GM19395 (cell line): ENCODE data around the gene PCYT1A.
"Not testable (repeated sequence)": the region's sequence is repeated elsewhere in the genome, so short reads cannot be mapped to it uniquely, and the experiment has no call there.

Experiments
- ATAC-seq: cut with Tn5 transposase; IDR thresholded peaks from one replicate; pipeline ENCODE4 v1.9.1; 2021; ENCODE audit warnings: mild to moderate bottlenecking, moderate library complexity; ENCODE audit not compliant: unreplicated experiment

The PCYT1A gene

GRCh38 chr3:196194542-196194915, 93.0 kb downstream of the PCYT1A start:
- ATAC-seq = no peak

DNA sequence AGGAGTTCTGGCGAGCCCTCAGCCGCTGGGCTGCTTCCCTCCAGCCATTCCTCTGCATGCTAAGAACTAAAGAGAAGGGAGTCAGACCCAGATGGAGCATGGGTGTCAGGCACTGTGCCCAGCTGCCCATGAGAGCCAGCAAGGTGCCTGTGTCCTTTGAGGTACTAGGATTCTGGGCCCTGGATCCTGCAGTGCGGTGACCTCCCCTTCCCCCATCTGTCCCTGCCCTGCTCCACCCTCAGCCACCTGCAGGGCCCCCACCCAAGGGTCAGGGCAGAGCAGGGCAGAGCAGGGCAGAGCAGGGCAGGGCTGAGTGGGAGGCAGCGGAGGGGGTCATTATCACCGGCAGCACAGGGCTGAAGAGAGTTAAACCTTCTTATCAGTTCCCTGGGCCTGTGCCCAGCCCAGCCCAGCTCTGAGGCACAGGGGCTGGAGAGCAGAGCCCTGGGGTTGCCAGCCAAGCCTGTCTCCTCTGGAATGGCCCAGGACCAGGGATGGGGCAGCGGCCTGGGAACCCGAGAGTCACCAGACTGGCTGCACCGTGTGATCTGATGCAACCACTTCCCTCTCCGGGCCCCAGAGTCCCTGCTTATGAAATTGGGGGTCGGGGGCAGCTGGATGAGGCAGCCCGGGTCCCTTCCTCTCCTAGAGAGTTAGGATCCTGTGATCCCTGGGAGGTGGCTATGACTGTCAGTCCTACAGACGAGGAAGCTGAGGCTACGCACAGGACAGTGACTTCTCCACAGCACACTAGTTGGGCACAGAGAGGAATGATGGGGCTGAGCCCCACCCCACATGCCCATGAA, 93.6 kb downstream of the PCYT1A start:
- ATAC-seq = no peak

DNA sequence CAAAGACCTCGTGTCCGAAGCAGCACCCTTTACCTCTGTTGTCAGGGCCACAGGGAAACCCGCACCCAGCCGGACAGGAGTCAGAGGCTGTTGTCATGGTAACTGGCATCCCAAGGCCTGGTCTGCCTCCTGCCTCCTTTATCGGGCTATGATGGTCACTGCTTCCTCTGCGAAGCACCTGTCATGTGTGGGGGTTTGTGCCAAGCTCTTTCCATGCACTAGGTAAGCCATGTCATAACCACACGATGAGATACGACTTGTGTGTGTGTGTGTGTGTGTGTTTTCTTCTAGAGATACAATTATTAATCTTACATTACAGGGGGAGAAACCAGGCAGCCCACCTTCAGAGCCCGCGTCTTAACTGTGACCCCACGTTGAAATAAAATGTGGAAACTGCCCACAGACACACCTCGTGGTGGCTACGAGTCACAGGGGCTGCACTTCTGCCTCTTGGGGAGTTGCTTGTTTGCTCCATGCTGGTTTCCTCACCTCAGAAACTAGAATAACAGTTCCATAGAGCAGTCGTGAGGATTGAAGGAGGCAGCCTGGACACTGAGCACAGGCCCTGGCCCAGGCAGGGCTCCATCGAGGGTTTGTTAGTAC, 94.3 kb downstream of the PCYT1A start:
- ATAC-seq = no peak

DNA sequence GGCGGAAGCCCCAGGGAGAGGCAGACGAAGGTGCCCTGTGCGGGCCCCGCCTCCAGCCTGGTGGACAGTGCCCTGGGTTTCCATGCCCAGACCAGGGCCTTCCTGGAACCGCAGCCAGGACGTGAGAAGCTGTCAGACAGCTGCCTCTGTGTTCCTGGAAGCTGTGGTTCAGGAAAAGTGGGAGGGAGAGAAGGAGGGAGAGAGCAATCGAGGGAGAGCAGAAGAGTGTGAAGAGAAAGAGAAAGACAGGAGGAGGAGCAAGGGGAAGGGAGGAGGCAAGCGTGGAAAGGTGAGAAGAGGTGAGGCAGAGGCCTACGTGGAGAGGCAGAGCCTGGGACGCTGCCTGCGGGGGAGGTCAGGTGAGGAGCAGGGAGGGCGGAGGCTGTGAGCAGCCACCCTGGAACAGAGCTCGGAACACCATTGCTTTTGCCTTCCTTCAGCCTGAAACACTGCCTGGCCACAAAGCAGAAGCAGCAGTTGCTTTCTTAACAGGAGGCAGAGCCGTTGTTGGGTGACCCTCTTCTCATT, 94.9 kb downstream of the PCYT1A start:
- ATAC-seq = peak; percentile 30

GRCh38 chr3:196192036-196192523, 95.4 kb downstream of the PCYT1A start:
- peak; percentile 51 for ATAC-seq

DNA sequence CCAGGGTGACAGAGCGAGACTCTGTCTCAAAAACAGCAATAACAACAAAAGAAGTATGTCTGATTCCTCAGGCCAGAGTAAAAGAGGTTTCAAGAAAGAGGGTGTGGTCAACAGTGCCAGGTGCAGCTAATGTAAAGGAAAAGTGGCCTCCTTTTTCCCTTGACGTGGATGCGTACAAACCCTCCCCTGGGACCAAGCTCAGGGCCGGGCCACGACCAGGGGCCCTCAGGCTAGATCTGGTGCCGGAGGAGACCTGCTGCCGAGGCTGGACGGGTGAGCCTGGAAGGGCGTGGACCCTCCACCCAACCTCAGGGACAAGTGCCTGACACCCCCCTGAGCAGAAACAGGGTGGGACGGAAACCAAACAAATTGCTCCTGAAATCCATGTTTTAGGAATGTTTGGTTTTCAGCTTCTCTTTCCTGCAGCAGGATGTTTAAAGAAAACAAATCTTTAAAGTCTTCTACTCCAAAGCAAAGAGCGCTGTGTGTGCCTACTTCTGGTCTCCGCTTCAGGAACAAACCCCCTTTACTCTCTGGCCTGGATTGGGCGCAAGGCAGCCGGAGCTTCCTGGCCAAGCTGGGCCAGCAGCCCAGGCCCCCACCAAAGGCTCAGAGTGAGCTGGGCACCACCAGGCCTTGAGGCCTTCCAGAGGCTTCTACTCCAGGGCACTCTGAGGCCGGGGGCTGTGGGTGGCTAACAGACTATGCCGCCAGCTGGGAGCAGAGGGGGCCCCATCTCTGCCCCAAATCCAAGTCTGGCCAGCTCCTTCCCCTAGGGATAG, 97.8 kb downstream of the PCYT1A start:
- no peak for ATAC-seq

DNA sequence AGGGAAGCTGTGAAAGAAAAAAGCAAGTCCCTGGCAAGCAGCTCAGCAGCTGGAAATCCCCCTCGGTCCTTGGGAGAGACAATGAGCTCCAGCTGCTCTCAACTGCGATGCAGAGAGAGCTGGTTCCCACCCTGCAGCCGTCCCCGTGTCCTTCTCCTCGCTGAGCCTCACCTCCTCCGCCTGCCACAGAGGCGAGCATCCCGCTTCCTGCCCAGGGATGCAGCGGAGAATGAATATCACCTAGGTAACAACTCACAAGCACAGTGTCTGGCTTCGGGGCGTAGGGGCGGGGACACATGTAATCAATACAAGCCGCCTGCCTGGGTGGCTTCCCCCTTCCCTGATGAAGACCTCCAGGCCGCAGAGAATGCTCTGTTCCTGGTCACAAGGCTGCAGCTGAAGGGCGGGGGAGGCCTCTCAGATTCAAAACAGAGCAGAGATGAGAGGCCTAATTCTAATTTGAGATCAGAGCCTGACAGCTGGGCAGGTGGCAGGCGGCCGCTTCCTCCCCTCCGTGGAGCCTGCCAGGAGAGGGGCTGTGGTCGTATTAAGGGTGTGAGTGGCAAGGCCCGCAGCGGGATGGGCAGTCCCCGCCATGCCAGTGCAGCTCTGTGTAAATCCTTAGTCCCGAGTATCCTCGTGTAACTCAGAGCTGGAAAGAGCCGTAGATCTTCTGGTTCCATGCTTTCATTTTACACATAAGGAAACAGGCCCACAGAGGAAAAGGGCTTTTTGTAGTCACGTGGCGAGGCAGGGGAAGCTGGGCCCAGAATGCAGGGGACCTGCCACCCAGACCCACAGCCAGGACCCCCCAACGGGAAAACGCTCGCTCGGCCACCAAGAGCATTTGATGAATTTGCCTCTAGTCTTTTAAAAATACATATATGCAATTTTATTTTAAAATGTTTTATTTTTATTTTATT, 100.6 kb downstream of the PCYT1A start:
- peak; percentile 61 for ATAC-seq

DNA sequence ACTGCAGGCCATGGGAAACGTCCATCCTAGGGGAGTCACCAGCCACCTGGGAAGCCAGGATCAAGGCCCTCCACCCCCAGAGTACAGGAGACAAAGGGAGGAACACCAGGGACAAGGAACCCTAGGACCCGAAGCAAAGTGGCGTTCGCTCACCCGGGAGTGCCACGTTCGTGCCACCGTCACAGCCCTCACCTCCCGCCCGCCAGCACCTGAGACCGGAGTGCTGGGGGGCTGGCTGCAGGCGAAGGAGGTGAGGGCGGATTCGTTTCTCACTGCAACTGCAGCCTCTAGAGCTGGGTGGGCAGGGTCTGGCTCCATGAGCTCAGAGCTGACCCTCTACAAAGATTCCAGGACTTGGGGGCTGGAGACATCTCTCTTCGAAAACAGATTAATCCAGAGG, 102.6 kb downstream of the PCYT1A start:
- no peak for ATAC-seq

- ATAC-seq = not testable (repeated sequence)
Measured at GRCh38 chr3:196184169-196184432, 103.4 kb downstream of the PCYT1A start.

- ATAC-seq = no peak
Measured at GRCh38 chr3:196181127-196181546, 106.4 kb downstream of the PCYT1A start.

- ATAC-seq = no peak
Measured at GRCh38 chr3:196180346-196180745, 107.2 kb downstream of the PCYT1A start.
